Measurements from ENCODE around the gene PUS3.

The PUS3 gene, protein sequence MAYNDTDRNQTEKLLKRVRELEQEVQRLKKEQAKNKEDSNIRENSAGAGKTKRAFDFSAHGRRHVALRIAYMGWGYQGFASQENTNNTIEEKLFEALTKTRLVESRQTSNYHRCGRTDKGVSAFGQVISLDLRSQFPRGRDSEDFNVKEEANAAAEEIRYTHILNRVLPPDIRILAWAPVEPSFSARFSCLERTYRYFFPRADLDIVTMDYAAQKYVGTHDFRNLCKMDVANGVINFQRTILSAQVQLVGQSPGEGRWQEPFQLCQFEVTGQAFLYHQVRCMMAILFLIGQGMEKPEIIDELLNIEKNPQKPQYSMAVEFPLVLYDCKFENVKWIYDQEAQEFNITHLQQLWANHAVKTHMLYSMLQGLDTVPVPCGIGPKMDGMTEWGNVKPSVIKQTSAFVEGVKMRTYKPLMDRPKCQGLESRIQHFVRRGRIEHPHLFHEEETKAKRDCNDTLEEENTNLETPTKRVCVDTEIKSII

DNA sequence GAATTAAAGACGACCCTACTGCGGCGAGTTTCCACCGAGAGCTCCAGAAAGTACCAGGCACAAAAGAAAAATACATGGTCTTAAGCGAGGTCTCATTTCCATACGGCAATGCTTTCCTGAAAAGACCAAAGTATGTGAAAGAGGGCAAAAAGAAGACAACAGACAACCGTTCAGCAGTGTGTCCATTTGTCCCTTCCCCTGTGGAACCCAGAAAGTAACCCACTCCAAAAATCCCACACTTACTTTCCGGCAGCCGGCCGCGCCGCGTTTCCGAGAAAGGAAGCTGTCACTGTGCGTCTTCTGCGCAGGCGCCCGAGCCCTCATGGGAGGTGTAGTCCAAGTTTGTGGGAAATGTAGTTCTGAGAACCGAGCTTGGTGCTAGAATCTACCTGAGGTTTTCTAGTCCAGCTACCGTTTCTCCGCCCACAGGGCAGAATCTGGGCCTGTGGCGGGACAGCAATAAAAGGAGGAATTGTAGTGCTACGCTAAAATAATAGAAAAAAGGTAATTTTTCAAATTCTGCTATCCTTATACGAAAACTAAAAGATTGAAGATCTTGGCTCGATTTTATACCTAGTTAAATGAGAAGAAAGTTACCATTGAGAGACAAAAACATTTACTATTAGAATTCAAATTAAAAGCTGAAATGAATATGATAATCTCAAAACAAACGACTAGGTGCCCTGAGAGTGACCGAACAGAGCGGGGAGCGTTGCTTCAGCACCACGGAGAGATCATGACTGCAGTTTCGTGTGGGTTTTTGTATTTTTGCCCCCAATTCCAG is at the start of gene PUS3:
Gene PUS3, minus strand, starts transcription at position 280 of the 784 bp plus-strand sequence. CDS start 6,922 bp downstream, outside the sequence.
- DNase-seq: peak; percentile 77

DNA sequence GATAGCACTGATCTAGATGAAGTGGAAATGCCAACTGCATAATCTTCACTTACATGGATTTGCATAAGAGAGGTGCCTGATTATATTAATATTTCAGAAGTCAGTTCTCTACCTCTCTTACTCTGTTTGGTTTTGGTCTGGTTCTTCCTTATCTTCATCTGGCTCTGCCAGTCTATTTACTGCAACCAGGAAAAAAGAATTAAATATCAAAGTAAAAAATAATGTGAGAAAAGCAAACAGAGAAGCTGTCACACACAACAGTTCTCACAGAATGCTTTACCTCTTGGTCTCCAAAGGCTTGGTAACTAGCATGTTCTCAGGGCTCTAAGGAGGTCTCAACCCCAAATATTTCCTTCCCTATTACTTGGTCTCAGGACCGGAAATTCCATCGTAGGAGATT is 49.6 kb upstream of the PUS3 start:
- no peak for DNase-seq

DNA sequence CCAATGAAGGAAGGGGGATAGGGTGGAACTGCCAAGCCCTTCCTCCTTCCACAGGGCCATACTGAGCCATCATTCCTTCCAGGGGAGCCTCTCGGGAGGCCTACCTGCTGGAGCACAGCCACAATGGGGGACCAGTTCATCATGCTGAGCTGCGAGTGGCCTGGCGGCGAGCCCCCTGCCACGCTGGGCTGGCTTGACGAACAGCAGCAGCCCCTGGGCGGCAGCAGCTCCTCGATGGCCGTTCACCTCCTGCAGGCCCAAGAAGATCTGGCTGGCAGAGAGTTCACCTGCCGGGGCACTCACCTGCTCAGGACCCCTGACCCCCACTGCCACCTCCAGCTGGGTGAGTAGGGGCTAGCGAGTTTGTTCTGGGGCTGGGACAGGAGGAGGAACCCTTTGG is 48.7 kb upstream of the PUS3 start:
- no peak for DNase-seq

- DNase-seq: peak; percentile 9
These were observed 48.0 kb upstream of the PUS3 start for GRCh38 chr11:125950696-125951651.

GRCh38 chr11:125950178-125950490 is 47.1 kb upstream of the PUS3 start:
- no peak for DNase-seq

DNA sequence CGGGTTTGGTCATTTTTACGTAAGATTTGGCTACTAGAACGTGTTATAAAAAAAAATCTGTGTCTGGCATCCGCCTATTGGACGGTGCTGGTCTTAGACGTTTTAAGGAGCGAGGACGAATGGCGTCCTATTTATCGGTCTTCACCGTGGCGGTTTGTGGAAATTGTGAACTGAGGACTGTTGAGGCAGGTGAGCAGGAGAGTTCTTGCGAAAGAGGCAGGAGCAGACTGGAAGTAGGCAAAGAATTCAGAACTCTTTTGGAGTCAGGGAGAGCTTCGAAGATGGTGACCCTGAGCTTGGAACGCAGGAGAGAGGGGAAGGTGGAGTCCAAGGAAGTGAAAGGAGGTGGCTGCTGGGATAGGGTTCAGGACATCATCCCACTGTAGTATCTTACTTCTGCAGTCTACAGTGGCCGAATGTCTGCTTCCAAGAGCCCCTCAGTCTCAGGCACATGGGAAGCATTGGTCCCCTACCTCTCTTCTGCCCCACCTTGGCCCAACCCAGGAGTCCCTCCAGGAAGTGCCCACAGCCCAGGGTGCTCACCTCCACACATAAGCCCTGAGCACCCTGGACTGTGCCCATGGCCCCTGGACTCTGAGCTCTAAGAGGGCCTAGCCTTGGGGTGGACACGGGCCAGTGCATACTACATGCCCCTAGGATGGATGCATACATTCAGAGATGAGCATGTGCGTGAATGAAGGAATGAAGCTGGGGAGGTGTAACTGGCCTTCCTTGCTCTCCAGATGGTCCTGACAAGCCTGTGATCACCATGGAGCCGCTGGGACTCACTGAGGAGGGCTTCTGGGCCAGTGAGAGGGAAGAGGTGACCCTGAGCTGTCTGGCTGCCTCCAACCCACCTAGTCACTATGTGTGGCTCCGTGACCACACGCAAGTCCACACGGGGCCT is 46.5 kb upstream of the PUS3 start:
- no peak for DNase-seq

DNA sequence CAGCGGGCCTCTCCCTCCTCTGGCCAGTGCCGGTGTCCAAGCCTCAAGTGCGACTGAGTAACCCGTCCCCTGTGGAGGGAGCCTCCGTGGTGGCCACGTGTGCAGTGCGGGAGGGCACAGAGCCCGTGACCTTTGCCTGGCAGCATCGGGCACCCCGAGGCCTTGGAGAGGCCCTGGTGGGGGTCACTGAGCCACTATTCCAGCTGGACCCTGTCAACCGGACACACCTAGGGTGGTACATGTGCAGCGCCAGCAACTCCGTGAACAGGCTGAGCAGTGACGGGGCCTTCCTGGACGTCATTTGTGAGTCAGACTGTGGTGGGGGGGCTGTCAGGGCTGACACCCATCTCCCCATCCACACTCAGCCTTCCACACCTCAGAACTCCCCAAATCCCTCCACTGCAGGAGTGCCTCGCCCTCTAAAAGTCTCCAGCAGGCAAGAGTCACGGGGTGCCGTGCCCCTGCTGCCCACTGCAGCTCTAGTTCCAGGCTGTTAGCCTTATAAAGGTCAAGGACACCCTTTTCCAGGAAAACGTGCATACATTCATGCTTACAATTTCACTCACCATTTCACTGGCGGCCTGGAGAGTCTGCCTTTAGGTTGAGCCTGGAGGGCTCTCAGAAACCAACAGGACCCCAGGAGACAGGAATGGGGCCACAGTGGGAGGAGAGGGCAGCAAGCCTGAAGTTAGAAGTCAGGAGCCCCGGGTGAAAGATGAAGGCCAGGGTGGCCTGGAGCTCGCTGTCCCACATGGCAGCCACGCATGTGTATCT is 45.5 kb upstream of the PUS3 start:
- no peak for DNase-seq

DNA sequence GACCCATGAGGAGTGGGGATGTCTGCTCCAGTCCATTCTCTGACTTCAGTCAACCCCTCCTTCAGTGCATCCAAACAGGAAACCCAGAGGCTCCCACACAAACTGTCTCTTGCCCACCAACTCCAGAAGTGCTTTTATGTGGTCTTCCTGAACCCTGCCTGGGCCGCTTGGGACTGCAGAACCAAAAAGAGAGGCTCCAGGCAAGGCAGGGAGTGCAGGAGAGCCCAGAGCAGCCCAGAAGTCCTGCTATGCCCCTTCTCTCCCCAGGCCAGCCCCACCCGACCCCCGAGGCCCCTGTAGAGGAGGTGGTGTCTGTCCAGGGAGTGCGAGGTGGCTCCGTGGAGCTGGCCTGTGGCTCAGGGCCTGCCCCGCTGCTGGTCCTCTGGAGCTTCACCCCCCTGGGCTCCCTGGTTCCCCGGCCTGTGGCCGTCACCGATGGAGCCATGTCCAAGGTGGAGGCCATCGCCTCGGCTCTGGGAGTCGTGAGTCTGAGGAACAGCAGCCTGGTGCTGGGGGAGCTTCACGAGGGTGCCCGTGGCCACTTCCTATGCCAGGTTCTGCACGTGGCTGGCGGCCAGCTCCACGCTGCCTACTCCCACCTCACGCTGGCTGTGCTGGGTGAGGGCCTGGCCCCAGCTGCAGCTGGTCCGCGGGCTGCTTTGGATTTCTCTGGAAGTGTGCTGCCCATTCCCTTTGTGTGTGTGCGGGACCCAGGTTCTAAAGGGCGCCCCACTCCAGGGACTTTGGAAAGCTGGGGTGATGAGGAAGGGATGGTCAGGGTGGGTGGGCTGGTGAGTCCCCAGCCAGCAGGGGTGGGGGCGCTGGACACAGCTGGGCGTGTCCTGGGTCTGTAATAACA is 44.6 kb upstream of the PUS3 start:
- DNase-seq: no peak

DNA sequence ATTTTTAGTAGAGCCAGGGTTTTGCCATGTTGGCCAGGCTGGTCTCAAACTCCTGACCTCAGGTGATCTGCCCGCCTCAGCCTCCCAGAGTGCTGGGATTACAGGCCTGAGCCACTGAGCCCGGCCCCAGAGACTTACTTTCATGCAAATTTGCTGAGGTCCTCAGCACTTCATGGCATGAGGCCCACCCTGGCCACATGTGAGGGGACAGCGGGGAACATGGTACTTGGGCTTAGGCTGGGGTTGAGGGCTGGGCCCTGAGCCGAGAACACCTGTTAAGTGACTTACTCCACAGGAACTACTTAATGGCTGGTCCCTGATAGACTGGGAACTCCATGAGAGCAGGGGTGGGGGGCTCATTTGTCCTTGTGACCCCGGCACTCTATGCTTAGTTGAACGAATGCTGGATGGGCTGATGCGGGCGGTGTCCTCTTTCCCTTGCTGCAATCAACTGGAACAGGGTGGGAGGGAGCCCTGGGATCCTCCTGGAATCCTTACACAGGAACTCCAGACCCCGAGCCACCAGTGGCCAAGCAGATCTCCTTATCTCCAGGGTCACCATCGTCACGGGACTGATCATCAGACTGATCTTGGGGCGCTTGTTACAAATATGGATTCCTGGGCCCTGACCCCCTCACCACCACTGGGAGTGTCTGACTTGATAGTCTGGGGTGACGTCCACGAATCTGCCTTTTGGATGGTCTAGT is 43.9 kb upstream of the PUS3 start:
- no peak for DNase-seq

GRCh38 chr11:125945797-125946520 is 43.0 kb upstream of the PUS3 start, which contains the start of gene VSIG10L2:
VSIG10L2 (plus strand) TSS chr11:125946044; CDS start chr11:125946056, 12 bp downstream.
- DNase-seq: no peak

DNA sequence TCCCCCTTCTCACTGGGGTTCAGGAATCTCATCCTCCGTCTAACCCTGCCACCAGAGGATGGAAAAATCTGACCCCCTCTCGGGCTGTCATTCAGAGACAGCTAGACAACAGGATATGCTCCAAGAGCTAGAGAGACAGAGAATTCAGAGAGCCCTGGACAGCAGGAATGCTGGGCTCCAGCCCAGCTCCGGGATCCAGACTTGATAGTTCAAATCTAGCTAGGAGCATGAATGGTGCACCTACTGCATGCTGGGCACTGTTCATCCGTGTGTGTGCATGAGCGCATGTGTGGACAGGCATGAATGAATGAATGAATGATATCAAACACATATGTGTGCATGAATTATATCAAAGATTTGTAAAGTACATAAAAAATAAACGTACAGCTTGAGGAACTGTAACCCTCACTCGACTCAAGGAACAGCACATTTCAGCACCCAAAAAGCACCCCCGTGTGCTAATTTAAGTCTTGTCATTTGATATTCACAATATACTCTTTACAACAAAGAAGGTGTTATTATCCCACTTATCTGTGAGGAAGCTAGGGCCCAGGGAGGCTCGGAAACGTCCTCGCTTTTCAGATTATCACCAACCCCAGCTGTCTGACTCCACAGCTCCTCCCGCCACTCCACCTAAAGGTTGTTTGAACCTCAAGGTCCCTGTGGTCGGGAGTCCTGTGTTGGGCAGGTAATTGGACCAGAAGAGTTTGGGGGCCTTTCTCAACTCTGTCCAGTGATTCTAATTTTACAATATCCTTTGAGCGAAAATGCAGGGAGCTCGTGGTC is 42.2 kb upstream of the PUS3 start:
- no peak for DNase-seq

DNA sequence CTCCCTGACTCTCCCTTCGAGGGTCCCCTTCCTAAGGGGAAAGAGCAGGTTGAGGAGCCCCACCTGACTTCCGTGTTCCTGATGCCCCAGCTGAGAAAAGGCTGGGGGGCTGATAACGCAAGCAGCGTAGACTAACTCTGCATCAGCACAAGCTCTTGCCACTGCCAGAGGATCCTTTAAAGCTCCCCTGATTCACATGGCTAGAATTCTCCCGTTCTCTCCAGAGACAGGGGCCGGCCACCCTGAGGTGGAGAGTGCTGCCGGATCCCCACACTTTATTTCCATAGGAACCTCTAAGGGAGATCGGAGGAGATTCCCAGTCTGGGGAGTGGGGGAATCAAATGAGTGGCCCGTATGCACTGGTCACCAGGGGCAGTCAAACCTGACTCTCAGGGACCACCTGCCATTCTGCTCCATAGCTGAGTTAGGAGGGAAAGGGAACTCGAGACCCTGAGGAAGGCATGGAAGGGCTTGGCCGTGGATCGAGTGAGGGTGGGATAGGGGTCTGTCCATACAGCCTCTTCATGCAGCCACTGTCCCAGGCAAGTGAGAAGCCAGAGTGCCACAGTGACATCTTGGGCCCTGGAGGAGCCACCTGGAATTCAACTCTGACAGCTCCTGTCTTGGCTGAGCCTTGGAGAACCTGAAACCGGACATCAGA is 41.5 kb upstream of the PUS3 start:
- no peak for DNase-seq

GRCh38 chr11:125943661-125944349 is 40.8 kb upstream of the PUS3 start:
- DNase-seq: no peak

GRCh38 chr11:125942771-125943428 is 39.9 kb upstream of the PUS3 start:
- DNase-seq: no peak

- DNase-seq: peak; percentile 16
These were observed 38.9 kb upstream of the PUS3 start for GRCh38 chr11:125941619-125942611.

All from fibroblast of upper back skin (primary cell).